ENCODE data around the gene F11R.

GRCh38 chr1:161044908-161045735 is 24.2 kb upstream of the F11R start:
- TF ChIP-seq GATA2 (IDR thresholded peaks at IDR 0.05; ENCODE audit: low read depth, low read length) (no peak), GATA3 (IDR thresholded peaks at IDR 0.05; ENCODE audit: low read depth, low read length) (no peak)

Data from SH-SY5Y (cell line).